HL-60 (cell line): Measurements from ENCODE around the gene EIF3K.

ENCODE experiments used
- DNase-seq, 2 experiments: peaks; one replicate each; pipeline ENCODE4 v3.0.0-alpha.2; 2010 to 2020; ENCODE audit warnings: low read depth in 1 of 2, low spot score in 1 of 2
- H3K27ac ChIP-seq: fragments of 250-450 bp; sonication (Bioruptor Pico); replicated peaks from 2 replicates; pipeline ENCODE4 v1.5.1; 2020; ENCODE audit warnings: mild to moderate bottlenecking, moderate library complexity
- H3K27me3 ChIP-seq: fragments of 250-450 bp; sonication (Bioruptor Pico); 2 replicates; pipeline ENCODE4 v1.5.1; 2021; ENCODE audit warnings: mild to moderate bottlenecking, moderate library complexity; ENCODE audit not compliant: insufficient read depth, poor library complexity, severe bottlenecking
- H3K4me3 ChIP-seq: replicated peaks from 2 replicates; pipeline ENCODE4 v1.5.1; 2011; ENCODE audit warnings: mild to moderate bottlenecking, control low read depth, low read length; ENCODE audit not compliant: insufficient read depth
- GABPA ChIP-seq: IDR thresholded peaks from 2 replicates; pipeline ENCODE4 v1.6.1; 2012; ENCODE audit warnings: low read depth
- POLR2AphosphoS5 ChIP-seq: IDR thresholded peaks from 2 replicates; pipeline ENCODE4 v1.6.1; 2012; ENCODE audit warnings: low read depth
- SPI1 ChIP-seq: IDR thresholded peaks from 2 replicates; pipeline ENCODE4 v1.6.1; 2012; ENCODE audit warnings: low read depth, mild to moderate bottlenecking, borderline replicate concordance
- TF ChIP-seq, protein P1 (sequence below): IDR thresholded peaks from one replicate; pipeline ENCODE4 v1.5.1; 2011; ENCODE audit warnings: low read length, control low read depth, inconsistent platforms; ENCODE audit not compliant: insufficient read depth
- TF ChIP-seq, protein P2 (sequence below): IDR thresholded peaks from 2 replicates; pipeline ENCODE4 v1.6.1; 2012; ENCODE audit warnings: low read depth; ENCODE audit not compliant: insufficient replicate concordance

EIF3K gene

DNA sequence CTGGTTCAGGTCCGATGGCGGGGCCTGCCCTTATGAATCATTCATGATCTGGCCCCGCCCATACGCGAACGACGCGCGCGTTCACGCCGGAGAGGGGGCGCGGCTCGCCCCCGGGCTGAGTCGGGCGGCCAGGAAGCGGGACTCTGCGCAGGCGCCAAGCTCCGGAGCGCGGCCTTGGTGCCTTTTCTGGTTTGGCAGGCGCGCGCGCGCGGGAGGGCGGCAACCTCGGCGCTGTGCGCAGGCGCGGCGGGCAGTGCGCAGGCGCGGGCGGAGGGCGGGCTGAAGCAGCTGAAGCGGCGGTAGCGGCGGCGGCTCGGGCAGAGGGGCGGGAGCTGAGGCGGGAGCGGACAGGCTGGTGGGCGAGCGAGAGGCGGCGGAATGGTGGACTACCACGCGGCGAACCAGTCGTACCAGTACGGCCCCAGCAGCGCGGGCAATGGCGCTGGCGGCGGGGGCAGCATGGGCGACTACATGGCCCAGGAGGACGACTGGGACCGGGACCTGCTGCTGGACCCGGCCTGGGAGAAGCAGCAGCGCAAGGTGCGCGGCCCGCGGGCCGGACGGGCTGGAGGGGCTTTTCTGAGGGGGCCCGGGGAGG, 28.5 kb downstream of the EIF3K start, which contains the start of gene ACTN4:
Gene ACTN4 (plus strand): TSS at position 282 of the 598 bp plus-strand sequence. CDS start 97 bp downstream, at position 379.
- peak within 1 kb of the TSS; percentile 95 for H3K4me3 ChIP-seq
- H3K27me3 ChIP-seq, result no peaks in the 10 kb centered on the region
- TF ChIP-seq POLR2AphosphoS5 (peak; percentile 88), GABPA (no peak), SPI1 (no peak)
- TF ChIP-seq, protein P1, sequence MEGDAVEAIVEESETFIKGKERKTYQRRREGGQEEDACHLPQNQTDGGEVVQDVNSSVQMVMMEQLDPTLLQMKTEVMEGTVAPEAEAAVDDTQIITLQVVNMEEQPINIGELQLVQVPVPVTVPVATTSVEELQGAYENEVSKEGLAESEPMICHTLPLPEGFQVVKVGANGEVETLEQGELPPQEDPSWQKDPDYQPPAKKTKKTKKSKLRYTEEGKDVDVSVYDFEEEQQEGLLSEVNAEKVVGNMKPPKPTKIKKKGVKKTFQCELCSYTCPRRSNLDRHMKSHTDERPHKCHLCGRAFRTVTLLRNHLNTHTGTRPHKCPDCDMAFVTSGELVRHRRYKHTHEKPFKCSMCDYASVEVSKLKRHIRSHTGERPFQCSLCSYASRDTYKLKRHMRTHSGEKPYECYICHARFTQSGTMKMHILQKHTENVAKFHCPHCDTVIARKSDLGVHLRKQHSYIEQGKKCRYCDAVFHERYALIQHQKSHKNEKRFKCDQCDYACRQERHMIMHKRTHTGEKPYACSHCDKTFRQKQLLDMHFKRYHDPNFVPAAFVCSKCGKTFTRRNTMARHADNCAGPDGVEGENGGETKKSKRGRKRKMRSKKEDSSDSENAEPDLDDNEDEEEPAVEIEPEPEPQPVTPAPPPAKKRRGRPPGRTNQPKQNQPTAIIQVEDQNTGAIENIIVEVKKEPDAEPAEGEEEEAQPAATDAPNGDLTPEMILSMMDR, result no peak
- TF ChIP-seq, protein P2, sequence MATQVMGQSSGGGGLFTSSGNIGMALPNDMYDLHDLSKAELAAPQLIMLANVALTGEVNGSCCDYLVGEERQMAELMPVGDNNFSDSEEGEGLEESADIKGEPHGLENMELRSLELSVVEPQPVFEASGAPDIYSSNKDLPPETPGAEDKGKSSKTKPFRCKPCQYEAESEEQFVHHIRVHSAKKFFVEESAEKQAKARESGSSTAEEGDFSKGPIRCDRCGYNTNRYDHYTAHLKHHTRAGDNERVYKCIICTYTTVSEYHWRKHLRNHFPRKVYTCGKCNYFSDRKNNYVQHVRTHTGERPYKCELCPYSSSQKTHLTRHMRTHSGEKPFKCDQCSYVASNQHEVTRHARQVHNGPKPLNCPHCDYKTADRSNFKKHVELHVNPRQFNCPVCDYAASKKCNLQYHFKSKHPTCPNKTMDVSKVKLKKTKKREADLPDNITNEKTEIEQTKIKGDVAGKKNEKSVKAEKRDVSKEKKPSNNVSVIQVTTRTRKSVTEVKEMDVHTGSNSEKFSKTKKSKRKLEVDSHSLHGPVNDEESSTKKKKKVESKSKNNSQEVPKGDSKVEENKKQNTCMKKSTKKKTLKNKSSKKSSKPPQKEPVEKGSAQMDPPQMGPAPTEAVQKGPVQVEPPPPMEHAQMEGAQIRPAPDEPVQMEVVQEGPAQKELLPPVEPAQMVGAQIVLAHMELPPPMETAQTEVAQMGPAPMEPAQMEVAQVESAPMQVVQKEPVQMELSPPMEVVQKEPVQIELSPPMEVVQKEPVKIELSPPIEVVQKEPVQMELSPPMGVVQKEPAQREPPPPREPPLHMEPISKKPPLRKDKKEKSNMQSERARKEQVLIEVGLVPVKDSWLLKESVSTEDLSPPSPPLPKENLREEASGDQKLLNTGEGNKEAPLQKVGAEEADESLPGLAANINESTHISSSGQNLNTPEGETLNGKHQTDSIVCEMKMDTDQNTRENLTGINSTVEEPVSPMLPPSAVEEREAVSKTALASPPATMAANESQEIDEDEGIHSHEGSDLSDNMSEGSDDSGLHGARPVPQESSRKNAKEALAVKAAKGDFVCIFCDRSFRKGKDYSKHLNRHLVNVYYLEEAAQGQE, result no peak
- H3K27ac ChIP-seq, result peak within 1 kb of the TSS; percentile 95
- peak; percentile 88 to 98 for DNase-seq

DNA sequence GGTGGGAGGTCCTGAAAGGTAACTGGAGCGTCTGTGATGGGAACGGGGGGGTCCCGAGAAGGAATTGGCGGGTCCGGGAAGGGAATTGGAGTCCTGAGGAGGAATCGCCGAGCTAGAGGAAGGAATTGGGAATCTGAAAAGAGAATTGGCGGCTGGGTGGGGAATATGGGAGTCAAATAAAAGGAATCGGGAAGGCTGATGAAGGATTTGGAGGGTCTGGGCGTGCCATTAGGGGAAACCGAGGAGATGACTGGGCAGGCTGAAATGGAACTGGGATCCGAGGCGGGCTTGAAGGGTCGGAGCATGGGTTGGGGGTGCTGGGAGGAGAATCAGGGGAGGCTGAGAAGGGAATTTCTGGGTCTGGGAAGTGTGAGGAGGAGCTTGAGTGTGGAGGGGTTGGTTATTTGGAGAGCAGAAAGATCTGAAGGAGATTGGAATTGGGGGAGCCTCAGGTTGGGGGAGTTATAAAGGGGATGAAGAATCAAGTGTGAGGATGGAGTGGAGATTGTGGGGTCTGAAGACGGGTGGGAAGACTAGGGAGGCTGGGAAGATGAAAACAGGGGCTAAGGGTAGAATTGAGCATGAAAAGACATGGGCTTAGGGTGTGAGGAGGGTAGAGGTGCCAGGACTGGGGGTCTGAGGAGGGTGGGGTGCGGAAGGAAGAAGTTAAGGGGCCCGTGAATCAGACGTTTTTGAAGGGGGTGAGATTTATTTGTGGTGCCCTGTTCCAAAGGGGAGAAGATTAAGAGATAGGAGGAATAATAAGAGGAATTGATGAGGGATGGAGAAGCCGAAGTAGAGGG, 29.2 kb downstream of the EIF3K start:
- Histone ChIP-seq H3K27ac (peak overlapping the region; percentile 95), H3K4me3 (peak overlapping the region; percentile 95), H3K27me3 (no peaks in the 10 kb centered on the region)
- no peak for DNase-seq
- TF ChIP-seq, protein P2, result no peak
- TF ChIP-seq, protein P1, result no peak
- TF ChIP-seq SPI1, result no peak
- TF ChIP-seq POLR2AphosphoS5, result no peak
- no peak for TF ChIP-seq GABPA

DNA sequence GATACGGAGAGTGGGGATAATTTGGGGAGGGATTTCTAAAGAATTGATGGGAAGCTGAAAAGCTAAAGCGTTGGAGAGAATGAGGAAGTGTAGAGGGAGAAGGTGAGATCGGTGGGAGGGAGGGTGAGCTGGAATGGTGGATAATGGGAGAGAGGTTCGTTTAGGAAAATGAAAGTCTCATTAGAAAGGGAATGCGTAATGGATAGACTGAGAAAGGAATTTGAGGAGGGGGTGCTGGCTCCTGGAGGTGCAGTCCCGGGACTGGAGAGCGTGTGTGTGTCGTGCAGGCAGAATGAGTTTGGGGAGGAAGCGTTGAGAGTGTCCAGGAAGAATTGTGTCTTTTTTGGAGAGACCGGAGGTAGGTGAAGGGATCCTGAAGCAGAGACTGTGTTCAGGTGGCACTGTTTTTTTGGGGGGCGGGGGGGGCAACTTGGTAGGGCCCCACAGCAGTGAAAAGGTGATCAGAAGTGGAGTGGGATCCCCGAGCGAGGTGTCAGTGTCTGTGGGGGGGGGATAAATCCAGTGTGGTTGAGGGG, 29.8 kb downstream of the EIF3K start:
- DNase-seq, result no peak
- H3K27ac ChIP-seq, result peak overlapping the region; percentile 95
- H3K27me3 ChIP-seq, result no peaks in the 10 kb centered on the region
- H3K4me3 ChIP-seq, result peak overlapping the region; percentile 95
- TF ChIP-seq SPI1, result peak; percentile 96
- TF ChIP-seq, protein P2, result no peak
- TF ChIP-seq, protein P1, result no peak
